GM10248 (cell line): ENCODE measurements around the gene MSI2.

Experiments used
- CTCF ChIA-PET: fragments of 300-600 bp; sonication (Branson Sonifier 250); formaldehyde crosslinking; extraction: SDS; loops from one replicate; lab custom pipeline; 2021; ENCODE audit warnings: antibody characterized with exemption; lab: Yijun Ruan, JAX
- POLR2A ChIA-PET: fragments of 350-650 bp; sonication (Branson Sonifier 250); formaldehyde crosslinking; extraction: SDS; loops from one replicate; lab custom pipeline; 2020; ENCODE audit warnings: antibody characterized with exemption; lab: Yijun Ruan, JAX
- DNase-seq: peaks from one replicate; pipeline ENCODE4 v3.0.0; 2012; ENCODE audit errors: extremely low spot score
- CTCF ChIP-seq: IDR thresholded peaks from 2 replicates; pipeline ENCODE4 v1.5.1; 2012; ENCODE audit warnings: mild to moderate bottlenecking, low read depth; ENCODE audit errors: extremely low read depth, missing control alignments, control extremely low read depth

Gene MSI2

GRCh38 chr17:57410169-57410568 is 153.8 kb downstream of the MSI2 start:
- CTCF ChIA-PET, result interaction anchor here (0.9 to 1.5 kb wide), 2 partner anchors 14 to 168 kb away, joined by 3 to 4 read pairs; no protein-coding TSS in a partner anchor
- no peak for TF ChIP-seq CTCF
- no peak for DNase-seq
- POLR2A ChIA-PET, result no interaction called here

GRCh38 chr17:57412520-57413096 is 156.3 kb downstream of the MSI2 start:
- POLR2A ChIA-PET, result no interaction called here
- TF ChIP-seq CTCF, result no peak
- DNase-seq, result no peak
- CTCF ChIA-PET, result interaction anchor here (3.2 kb wide), 1 partner anchor 169 kb away, joined by 11 read pairs; no protein-coding TSS in a partner anchor

GRCh38 chr17:57413848-57414651 is 157.7 kb downstream of the MSI2 start:
- no peak for TF ChIP-seq CTCF
- ChIA-PET POLR2A (no interaction called here), CTCF (interaction anchor here (0.9 to 3.9 kb wide), 5 partner anchors 9 to 171 kb away, joined by 3 to 15 read pairs (median 3); no protein-coding TSS in a partner anchor)
- DNase-seq, result no peak

- ChIA-PET CTCF (interaction anchor here (1.2 to 3.9 kb wide), 2 partner anchors 8 to 11 kb away, joined by 3 to 15 read pairs; no protein-coding TSS in a partner anchor), POLR2A (no interaction called here)
- no peak for DNase-seq
- no peak for TF ChIP-seq CTCF
Observed at GRCh38 chr17:57415751-57416207, 159.5 kb downstream of the MSI2 start.

GRCh38 chr17:57416369-57416768 is 160.0 kb downstream of the MSI2 start:
- POLR2A ChIA-PET, result no interaction called here
- DNase-seq, result no peak
- TF ChIP-seq CTCF, result no peak
- CTCF ChIA-PET, result interaction anchor here (1.2 to 3.9 kb wide), 2 partner anchors 9 to 11 kb away, joined by 3 to 15 read pairs; no protein-coding TSS in a partner anchor

- POLR2A ChIA-PET, result no interaction called here
- CTCF ChIA-PET, result interaction anchor here (0.9 to 2.4 kb wide), 4 partner anchors 11 to 175 kb away, joined by 3 to 9 read pairs (median 3); no protein-coding TSS in a partner anchor
- DNase-seq, result no peak
- no peak for TF ChIP-seq CTCF
Observed at GRCh38 chr17:57417956-57418355, 161.6 kb downstream of the MSI2 start.
